ENCODE data around the gene MIB2. TPM values are rescaled to one million over a fixed set of nuclear protein-coding genes. Genes with fewer than 3 reads are reported as not detected.

The MIB2 gene
- total and polyA plus RNA-seq, 2 of the 4 experiments (the other 2 are of a cell fraction) = 17.2 to 47.8 TPM

- DNase-seq (no peak), ATAC-seq (ENCODE audit: low read depth) (no peak)
- peaks cover 21% of the 10 kb centered on the region for H3K36me3 ChIP-seq (ENCODE audit: control insufficient read depth, insufficient read depth, low read length)
- dilution Hi-C loops (cut with HindIII; ENCODE audit: low sequenced_read_pairs, unreplicated experiment) (no loop called here), intact Hi-C loops (cut with micrococcal nuclease) (no loop called here), in situ Hi-C loops (cut with MboI; ENCODE audit: low sequenced_read_pairs) (no loop called here)
- no peak overlapping the region for H3K23ac ChIP-seq (ENCODE audit: low read depth, low read length)
- no peaks in the 10 kb centered on the region; the same call in 1 of the 2 replicates for H3K4me1 ChIP-seq (ENCODE audit: control insufficient read depth, insufficient read depth, low read length)
- H2AFZ ChIP-seq (replicated peaks; ENCODE audit: low read length, poor library complexity) = no peak overlapping the region
- H3K18ac ChIP-seq (ENCODE audit: low read depth, low read length) = no peak overlapping the region
- POLR2A ChIA-PET (ENCODE audit: unreplicated experiment) = no interaction called here
- H4K5ac ChIP-seq (ENCODE audit: low read depth, low read length) = no peak overlapping the region
- H3K27ac ChIP-seq (ENCODE audit: insufficient read depth, low read length) = no peak overlapping the region
- H3K9me1 ChIP-seq (ENCODE audit: insufficient read depth, low read length) = no peaks in the 10 kb centered on the region
- H3K9ac ChIP-seq (ENCODE audit: low read depth, low read length) = no peak overlapping the region
- CTCF ChIA-PET = no interaction called here
- no peak overlapping the region for H2AK5ac ChIP-seq (ENCODE audit: low read depth, low read length)
- no peak overlapping the region for H3K4me3 ChIP-seq (ENCODE audit: insufficient read depth, low read depth, low read length)
- no peak overlapping the region for H3K56ac ChIP-seq (ENCODE audit: extremely low read depth, insufficient read depth, low read length)
- no peak overlapping the region for H2BK15ac ChIP-seq (ENCODE audit: low read depth, low read length)
- H2BK5ac ChIP-seq (ENCODE audit: low read depth, low read length, poor library complexity, severe bottlenecking) = no peak overlapping the region
- no peak overlapping the region for H4K8ac ChIP-seq (ENCODE audit: low read depth in 2 of 2, low read length in 2 of 2)
- no peak overlapping the region for H3K14ac ChIP-seq (replicated peaks; ENCODE audit: low read depth, low read length)
- no peak overlapping the region for H3K4ac ChIP-seq (ENCODE audit: low read depth, low read length)
- H3K27me3 ChIP-seq (ENCODE audit: control insufficient read depth, insufficient read depth, low read length) = no peaks in the 10 kb centered on the region
- H4K20me1 ChIP-seq (ENCODE audit: insufficient read depth, low read length) = no peaks in the 10 kb centered on the region
- H3K79me1 ChIP-seq (ENCODE audit: low read depth in 1 of 2, low read length in 2 of 2) = no peaks in the 10 kb centered on the region
- H3K4me2 ChIP-seq (ENCODE audit: low read depth, low read length) = no peak overlapping the region
- BruUV-seq (replicated peaks) = no TSS peak
- TF ChIP-seq MAFK (IDR thresholded peaks at IDR 0.05; ENCODE audit: low read depth, low read length) (no peak), SMC3 (IDR thresholded peaks at IDR 0.05; ENCODE audit: low read depth, low read length) (no peak), FOS (IDR thresholded peaks at IDR 0.05; ENCODE audit: low read depth, low read length) (no peak), CHD1 (IDR thresholded peaks at IDR 0.05; ENCODE audit: low read depth, low read length) (no peak), CEBPB (IDR thresholded peaks at IDR 0.05; ENCODE audit: low read depth, low read length) (no peak), RFX5 (IDR thresholded peaks at IDR 0.05; ENCODE audit: low read depth, low read length) (no peak), RCOR1 (IDR thresholded peaks at IDR 0.05; ENCODE audit: insufficient replicate concordance, low read length) (no peak), RAD21 (IDR thresholded peaks at IDR 0.05; ENCODE audit: low read length) (no peak), ELK1 (IDR thresholded peaks at IDR 0.05; ENCODE audit: borderline replicate concordance, low read depth, low read length) (no peak)
- H3K9me3 ChIP-seq (ENCODE audit: control insufficient read depth, insufficient read depth, low read length) = no peaks in the 10 kb centered on the region
- no peak overlapping the region for H2AK9ac ChIP-seq (replicated peaks; ENCODE audit: low read depth, low read length, poor library complexity)
- no peak overlapping the region for H4K91ac ChIP-seq (ENCODE audit: insufficient read depth, low read depth, low read length)
- no peak overlapping the region for H2BK120ac ChIP-seq (ENCODE audit: low read depth, low read length)
- H2BK20ac ChIP-seq (ENCODE audit: low read depth, low read length) = no peak overlapping the region
- WGBS, 2 experiments (ENCODE audit: extremely low coverage in 2 of 2, insufficient read length in 1 of 2) = 47% methylated on average over 11 of the region's 81 CpGs; no CpG with 5 or more reads in 1 of the 2 experiments
These were observed 15.1 kb downstream of the MIB2 start for GRCh38 chr1:1630191-1630964.
